NCI-H2227 (cell line): ENCODE results near the gene ATP10B.

ENCODE experiments used
- DNase-seq: peaks from one replicate; lab custom pipeline; 2025; ENCODE audit not compliant: unreplicated experiment; lab: John Stamatoyannopoulos, UW

The ATP10B gene

DNA sequence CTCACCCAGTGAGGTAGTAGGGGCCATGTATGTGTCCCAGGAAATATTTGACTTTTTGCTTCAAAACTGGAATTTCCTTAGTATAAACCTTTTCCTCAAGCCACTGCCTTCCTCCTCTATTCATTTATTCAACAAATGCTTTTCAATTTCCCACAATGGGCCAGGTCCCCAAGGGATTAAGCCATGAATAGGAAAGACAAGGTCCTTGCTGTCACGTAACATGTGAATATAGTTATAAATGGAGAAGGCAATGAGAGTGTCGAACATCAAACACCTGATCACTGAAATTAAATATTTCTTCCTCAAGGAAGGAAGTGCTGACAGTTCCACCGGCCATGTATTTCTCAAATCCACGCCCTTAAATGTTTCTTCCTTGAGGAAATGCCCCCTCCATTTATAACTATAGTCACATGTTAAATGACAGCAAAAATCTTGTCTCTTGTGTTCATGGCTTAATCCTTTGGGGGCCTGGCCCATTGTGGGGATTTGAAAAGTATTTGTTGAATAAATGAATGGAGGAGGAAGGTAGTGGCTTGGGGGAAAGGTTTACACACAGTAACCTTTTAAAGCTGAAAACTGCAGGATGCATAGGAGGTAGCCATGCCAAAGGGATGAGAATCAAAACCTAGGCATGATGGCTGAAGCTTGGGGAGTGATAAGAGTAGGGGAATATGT, 284.8 kb downstream of the ATP10B start:
- no peak for DNase-seq

DNA sequence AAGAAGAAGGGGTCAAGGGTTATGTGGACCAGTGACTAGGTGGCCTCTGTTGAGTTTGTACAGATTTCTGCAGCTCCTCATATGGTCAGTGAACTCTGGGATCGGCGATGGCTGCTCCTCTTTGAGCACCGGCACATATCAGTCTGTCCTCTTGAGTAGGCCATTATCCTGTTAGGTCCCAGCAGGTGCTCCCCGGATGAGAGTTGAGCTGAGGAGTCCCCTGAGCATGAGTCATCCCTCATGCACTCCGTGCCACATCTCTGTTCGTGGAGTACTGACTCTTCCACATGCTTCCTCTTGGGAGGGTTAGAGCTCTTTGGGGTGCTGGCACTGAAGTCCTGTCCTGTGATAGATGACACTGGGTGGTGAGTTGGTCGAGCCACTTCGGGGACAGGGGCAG, 286.6 kb downstream of the ATP10B start:
- DNase-seq: no peak

DNA sequence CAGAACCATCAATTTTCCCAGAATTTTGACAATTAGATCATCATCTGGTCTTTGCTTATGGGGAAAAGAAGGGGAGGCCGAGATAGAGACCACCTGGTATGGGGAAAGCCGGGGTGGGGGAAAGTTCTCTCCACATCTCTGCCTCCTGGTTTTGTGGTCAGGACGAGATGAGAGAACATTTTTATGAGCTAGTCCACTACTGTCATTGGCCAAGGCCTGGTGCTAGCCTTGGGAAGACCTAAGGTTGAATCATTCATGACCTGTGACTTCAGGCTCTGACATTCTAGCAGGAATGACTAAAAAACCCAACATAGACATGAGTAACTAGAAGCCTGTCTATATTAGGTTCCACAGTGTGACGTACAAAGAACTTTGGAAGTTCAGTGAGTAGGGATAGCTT, 295.2 kb downstream of the ATP10B start:
- DNase-seq: no peak

DNA sequence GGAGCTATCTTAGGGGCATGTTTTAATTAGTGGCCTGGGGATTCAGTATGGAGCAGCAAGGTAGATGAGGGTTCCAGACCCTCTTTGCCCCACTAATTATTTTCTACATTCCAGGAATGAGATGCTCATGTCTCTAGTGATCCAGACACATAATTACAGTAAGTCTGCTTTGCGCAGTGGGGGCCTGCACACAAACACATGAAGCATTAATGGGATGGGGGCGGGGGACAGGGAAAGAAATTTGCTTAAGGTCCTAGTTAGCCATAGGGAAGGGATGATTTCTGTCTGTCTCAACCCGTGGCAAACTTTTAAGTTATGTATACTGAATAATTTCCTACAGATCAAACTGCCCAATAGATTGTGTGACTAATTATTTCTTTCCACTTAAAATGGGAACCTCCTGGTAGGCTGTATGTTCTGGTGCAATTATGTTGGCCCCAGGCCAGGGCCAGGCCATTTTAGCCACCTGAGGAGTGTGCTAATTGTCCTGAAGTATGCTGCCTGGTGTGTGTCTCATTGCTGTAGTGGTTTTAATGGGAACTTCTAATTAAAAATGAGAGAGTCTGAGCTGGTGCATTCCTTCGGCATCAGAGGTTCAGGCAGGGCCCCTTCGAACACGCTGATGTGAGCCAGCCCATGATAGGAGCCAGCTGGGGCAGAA, 295.9 kb downstream of the ATP10B start:
- DNase-seq: no peak

DNA sequence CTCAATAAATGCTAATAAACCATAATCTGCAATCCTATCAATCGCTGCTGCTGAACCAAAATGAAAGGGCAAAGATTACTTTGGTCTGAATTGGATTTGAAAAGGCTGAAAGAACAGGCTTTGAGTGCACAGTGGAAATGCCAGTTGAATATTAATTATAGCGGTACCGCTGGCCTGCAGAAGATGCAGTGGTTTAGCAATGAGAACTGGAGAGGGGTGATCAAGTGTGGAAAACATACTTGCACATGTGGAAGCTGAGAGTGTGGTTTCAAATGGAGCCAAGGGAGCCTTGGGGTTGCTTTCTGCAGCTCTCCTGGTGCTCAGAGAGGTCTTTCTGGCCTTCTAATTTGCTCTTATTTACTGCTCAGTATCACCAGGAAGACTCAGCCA, 296.4 kb downstream of the ATP10B start:
- no peak for DNase-seq

DNA sequence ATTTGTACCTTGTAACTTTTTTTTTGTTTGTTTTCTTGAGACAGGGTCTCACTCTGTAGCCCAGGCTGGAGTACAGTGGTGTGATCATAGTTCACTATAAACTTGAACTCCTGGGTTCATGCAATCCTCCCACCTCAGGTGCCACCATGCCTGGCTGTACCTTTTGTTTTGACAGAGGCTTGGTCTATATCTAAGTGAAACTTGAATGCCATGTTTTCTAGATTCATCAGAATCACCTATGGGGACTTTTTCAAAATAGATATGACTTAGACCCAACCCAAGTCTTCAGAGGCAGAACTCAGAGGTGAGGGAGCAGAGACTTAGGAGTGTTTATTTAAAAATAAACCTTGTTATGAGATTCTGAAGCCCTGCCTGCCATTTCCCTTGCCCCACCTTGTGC, 301.9 kb downstream of the ATP10B start:
- DNase-seq: no peak

DNA sequence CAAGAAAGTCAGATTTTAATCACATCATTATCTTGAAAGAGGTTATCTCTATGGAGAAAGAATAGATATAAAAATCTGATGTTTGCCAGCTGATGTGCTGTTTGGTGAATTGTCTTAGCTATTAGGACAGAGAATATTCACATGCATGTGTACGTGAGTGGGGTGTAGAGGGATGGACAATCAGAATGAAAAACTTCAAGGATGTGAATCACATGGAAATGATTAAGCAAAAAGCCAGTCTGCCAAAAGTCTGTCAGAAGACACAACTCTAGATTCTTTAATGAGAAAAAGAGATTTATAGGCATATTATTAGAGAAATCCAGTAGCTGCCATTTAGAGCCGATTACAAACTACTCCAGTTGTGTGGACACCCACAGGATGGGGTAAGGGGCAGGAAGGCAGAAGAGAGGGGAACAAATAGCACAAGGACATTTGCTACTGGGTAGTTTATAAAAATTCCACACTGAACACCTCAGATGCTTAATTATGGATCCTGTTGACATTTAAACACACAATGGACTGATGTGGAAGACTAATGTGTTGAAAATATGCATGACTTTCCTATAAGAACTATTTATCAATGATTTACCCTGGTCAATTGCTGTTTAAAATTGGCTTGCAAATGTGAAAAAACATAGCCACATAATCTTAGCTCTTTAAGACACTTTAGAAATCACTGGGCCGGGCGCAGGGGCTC, 302.9 kb downstream of the ATP10B start:
- DNase-seq: no peak

DNA sequence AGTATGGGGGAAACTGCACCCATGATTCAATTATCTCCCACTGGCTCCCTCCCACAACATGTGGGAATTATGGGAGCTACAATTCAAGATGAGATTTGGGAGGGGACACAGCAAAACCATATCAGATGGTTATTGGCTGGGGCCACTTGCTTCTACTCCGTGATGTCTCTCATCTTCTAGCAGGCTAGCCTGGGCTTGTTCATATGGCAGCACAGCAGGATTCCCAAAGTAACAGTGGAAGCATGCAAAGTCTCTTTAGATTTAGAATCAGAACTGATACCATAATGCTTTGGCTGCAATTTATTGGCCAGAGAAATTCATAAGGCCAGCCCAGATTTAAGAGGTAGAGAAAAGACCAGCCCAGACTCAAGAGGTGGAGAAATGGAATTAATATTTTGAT, 304.1 kb downstream of the ATP10B start:
- no peak for DNase-seq

DNA sequence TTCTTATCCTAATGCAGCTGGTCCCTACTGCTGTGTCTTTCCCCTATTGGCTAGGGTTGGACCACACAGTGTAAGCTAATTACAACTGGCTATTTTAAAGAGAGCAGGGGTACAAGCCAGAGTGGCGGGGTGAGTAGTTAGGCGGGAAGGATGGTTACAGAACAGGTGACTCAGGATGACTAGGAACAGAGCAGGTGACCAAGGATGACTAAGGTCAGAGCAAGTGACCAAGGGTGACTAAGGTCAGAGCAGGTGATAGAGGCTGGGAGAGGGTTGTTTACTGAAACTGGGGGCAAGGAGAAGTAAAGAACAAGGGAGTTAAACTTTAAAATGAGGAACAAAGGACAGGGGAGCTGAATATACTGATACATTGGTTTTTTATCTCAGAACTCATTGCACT, 304.9 kb downstream of the ATP10B start:
- DNase-seq: no peak

DNA sequence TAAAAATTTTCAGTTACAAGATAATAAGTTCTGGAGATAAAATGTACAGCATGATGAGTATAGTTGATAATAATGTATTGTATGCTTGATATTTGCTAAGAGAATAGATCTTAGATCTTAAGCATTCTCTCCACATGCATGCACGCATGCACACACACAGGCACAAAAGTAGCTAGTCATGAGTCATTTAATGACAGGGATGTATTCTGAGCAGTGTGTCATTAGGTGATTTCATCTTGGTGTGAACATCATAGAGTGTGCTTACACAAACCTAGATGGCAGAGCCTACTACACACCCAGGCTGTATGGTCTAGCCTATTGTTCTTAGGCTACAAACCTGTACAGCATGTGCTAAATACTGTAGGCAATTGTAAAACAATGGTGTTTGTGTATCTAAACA, 306.2 kb downstream of the ATP10B start:
- DNase-seq: no peak

DNA sequence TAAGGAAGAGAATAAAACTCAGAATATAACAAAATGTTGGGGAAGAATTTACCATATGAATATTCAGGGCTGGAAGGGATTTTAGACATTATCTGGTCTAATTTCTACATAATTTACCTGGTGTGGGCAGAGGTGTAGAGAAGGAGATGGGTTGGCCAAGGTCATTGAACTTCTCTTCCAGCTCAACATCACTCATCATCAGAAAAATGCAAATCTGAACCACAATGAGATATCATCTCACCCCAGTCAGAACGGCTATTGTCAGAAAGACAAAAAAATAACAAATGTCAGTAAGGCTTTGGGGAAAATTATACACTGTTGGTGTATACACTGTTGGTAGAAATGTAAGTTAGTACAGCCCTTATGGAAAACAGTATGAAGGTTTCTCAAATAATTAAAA, 308.6 kb downstream of the ATP10B start:
- no peak for DNase-seq

DNA sequence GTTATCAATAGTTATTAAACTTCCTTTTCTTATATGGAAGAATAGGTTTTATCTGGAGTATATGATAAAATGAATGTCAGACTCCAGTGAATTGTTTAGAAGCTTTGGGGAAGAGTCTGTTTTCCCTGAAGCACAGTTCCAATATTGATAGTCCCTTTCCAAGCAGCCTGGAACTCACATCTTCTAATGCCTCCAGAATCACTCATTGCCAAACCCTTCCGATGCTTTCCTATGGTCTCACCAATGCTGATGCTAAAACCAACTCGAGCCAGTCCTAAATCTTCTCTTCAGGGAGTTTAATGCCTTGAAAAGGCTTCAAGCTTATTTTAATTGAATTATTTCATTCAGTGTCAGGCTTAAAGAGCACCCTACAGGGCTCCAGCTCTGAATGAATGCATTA, 309.2 kb downstream of the ATP10B start:
- DNase-seq: no peak

DNA sequence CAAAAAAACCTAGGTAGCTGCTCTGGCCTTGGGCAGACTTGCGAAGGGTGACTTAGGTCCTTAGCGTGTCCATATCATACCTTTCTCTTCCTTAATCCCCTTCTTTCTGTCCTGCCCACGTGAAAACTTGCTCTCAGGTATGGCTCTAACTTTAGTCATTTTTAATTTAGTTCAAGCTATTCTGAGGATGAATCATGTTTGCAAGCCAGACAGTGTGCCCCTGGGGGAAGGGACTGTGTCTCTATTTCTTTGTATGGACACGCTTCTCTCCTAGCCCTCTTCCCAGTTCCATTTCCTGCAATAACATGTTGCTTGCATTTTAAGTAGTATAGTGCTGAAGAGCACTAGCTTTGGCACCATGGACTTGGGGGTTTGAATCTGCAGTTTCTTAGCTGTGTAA, 309.7 kb downstream of the ATP10B start:
- no peak for DNase-seq

DNA sequence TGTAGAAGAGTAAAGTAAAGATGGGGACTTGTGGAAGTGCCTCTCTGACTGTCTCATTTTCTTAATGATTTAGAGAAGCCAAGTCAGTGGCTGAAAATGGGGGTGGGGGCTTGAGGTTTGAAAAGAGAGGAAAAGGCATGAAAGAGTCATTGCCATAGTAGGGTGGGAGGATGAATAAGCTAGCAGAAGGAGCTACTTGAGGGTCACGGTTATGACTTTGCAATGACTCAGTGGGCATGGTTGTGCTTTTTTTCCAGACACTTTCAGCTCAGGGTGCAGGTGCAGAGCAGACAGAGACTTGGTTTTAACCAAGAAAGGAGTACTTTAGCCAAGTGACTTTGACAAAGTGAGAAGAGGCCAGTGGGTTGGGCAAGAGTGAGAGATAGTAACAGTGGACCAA, 312.6 kb downstream of the ATP10B start:
- DNase-seq: no peak

DNA sequence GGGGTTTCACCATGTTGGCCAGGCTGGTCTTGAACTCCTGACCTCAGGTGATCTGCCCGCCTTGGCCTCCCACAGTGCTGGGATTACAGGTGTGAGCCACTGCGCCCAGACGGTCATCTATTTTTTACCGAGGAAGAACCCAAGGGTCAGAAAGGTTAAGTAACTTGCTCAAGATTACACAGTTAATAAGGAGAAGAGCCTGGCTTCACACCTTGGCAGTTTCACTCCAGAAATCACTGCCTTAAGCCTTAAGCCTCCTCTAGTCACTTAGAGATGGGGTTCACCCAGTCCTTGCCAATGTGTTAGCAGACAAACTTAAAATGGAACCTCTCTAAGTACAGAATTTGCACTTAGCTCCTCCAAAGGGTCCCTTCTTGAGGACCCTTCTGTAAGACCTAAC, 314.1 kb downstream of the ATP10B start:
- DNase-seq: no peak

DNA sequence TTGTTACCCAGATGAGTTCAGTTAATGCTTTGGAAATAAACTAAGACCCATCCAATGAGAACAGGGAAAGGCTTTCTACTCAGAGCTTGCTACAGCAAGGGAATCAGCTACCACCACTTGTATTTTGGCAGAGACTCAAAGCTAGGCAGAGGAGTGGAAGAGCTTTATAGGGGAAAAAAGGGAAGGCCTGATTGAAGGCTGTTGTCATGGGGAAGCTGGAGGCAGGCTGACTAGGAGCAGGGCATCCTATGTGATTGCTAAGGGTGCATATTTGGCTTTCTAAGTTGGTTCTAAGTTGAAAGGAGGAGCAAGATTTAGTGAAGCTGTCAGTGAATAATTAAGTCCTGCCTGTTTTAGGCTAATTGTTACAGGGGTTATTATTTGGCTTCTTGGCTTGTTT, 314.9 kb downstream of the ATP10B start:
- no peak for DNase-seq

DNA sequence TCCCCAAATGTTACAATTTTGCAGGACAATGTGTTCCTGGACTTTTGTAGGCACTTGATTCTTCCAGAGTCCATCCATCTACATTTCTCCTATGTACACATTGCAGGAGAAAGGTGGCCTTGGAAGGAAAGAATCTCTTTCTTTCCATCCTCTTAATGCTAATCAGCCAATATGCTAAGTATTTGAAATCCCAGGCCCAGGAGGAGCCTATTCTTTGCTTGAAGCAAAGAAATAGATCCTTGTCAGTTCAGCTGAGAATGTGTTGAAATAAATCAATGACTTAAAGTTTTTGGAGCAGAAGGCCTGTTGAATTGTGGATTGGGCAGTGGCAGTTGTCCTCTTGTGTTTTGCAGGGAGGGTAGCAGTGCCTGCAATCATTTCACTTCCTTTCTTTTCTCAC, 317.1 kb downstream of the ATP10B start:
- DNase-seq: no peak

DNA sequence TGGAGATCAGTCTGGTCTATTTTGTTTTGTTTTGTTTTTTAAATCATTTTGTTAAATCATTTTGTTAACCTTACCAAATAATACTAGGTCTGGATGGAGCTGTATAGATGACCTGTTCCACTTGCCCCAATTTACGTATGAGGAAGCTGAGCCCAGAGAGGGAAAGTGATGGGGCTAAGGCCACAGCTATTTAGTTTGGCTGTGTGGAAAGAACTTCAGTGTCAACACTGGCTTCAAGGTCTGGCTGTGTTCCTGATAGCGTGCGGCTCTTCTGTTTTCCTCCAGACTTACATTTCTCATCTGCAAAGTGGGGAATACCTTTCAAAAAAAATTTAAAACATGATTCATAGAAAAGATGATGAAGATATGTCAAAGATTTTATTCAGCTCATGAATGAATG, 317.9 kb downstream of the ATP10B start:
- DNase-seq: no peak

DNA sequence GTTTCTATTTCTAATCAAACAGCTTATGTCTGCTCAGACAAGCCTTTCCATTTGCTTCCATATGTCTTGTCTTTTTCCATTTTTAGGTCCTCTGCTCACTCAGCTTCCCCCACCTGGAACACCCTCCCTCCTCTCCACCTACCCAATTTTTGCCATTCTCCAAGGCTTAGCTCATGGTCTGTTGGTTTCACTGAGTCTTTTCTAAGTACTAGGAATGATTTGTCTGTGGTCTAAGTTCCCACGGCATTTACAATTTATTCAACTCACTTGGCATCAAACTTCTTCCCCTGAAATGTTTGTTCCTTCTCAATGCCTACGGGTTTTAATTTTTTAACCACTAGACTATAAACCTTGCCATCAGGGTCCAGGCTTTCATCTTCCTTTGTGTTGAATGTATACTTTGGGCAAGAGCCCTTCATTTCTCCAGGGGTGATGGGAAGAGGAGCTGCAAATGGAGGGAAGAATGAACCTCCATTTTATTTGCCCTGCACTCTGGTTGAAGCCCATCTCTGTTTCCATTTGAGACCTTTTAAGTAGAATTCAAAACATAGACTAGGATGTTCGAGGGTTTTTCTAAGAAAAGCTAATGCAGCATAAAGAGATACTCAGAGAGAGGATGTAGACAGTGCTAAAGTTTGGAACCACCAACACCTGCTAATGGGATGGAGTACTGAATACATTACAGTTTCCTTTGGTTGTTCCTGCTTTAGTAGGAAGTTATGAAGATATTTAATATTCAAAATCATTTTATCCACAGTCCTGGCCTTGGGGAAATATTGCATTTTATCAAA, 326.3 kb downstream of the ATP10B start:
- no peak for DNase-seq

DNA sequence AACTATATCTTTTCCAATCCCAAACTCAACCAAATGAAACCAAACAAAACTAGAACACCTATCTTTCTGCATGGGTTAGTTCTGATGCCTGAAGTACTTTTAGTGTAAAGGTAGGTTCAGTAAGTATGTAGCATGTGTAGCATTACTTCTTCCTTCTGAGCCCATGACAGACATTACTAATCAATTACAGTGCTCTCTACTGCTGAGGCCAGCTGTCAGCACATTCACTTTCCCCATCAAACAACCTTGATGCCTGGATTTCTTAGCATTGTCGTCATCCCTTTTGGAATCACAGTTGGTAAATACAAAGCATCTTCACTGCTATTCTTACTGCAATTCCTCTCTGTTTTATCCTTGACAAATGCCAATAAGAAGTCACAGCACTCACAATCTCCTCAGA, 327.2 kb downstream of the ATP10B start:
- no peak for DNase-seq

DNA sequence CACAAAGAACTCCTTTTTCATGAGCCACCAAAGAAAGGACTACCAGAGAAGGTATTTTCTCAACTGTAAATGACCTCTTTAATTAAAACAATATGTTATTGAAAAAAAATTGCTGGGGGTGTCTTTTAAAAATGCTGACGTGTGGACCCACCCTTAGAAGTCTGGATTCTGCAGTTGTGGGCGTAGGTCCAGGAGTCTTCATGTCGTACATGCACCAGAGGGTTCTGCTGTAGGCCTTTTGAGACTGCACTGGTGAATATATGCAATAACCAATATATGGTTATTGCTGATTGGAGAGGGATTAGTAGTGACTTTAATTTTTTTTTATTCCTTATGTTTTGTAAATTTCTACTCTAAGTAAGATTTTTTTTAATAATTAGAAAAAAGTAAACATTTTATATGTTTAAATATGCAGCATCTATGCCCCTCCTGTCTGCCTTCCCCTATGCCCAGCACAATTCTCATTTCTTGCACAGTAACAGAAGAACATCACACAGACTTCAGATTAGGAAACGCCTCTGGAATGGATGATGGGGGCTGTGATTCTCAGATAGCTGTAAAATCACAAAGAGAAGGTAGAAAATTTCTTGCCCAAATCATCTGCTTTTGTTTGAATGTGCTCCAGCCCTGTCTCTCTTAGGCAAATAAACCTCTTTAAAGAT, 328.4 kb downstream of the ATP10B start:
- DNase-seq: no peak

DNA sequence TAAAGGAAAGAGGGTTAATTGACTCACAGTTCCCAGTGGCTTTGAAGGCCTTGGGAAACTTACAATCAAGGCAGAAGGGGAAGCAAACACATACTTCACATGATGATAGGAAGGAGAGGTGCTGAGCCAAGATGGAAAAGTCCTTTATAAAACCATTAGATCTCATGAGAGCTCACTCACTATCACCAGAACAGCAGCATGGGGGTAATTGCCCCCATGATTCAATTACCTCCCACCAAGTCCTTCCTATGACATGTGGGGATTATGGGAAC, 330.7 kb downstream of the ATP10B start:
- no peak for DNase-seq
